ENCODE data around the gene CFAP126. TPM values are rescaled to one million over a fixed set of nuclear protein-coding genes. Genes with fewer than 3 reads are reported as not detected.
"Not testable (repeated sequence)": the region's sequence is repeated elsewhere in the genome, so short reads cannot be mapped to it uniquely, and the experiment has no call there.

Gene CFAP126
- total RNA-seq (under 1 TPM in 1 of 6 donors, not detected in 5; 0.47 TPM), polyA plus RNA-seq (under 1 TPM; 0.34 to 0.87 TPM)

GRCh38 chr1:161367684-161368400 lies at the start of gene CFAP126:
TSS of gene CFAP126 (minus strand) at chr1:161367876. CDS start at chr1:161367868, 8 bp downstream.
- H3K4me3 ChIP-seq = no peak within 1 kb of the TSS
- no peak for TF ChIP-seq CTCF (IDR thresholded peaks at IDR 0.05)
- H3K27ac ChIP-seq = peak within 1 kb of the TSS; percentile 31 to 75 (median 38)
- no peaks in the 10 kb centered on the region for H3K27me3 ChIP-seq
- peaks cover 0 to 4% (median 0%) of the 10 kb centered on the region in 3 donors for H3K4me1 ChIP-seq
- H3K36me3 ChIP-seq = no peaks in the 10 kb centered on the region
- FAIRE-seq (peak; percentile 45), ATAC-seq (peak; percentile 100), DNase-seq (peak in 5 of 6 donors; percentile 76 to 86 (median 86))
- WGBS, 2 donors = 17 to 18% methylated on average over 6 of the region's 6 CpGs
- intact Hi-C loops (cut with DNase I) = no loop called here
- H3K9me3 ChIP-seq = no peaks in the 10 kb centered on the region

- FAIRE-seq; ATAC-seq; H3K27me3 ChIP-seq; intact Hi-C loops (cut with DNase I); H3K4me1 ChIP-seq; H3K9me3 ChIP-seq; DNase-seq; H3K4me3 ChIP-seq; H3K27ac ChIP-seq; H3K36me3 ChIP-seq: not testable (repeated sequence)
- 86 to 87% methylated on average over 7 of the region's 7 CpGs for WGBS, 2 donors
Measured at GRCh38 chr1:161413050-161413449, 45.4 kb upstream of the CFAP126 start.

- DNase-seq; H3K4me1 ChIP-seq; H3K9me3 ChIP-seq; FAIRE-seq; H3K27me3 ChIP-seq; intact Hi-C loops (cut with DNase I); H3K27ac ChIP-seq; H3K36me3 ChIP-seq; ATAC-seq; H3K4me3 ChIP-seq: not testable (repeated sequence)
- 78 to 85% methylated on average over 4 of the region's 4 CpGs for WGBS, 2 donors
Measured at GRCh38 chr1:161410636-161410970, 42.9 kb upstream of the CFAP126 start.

- H3K36me3 ChIP-seq; intact Hi-C loops (cut with DNase I); H3K27me3 ChIP-seq; DNase-seq; H3K4me1 ChIP-seq; ATAC-seq; H3K27ac ChIP-seq; FAIRE-seq; H3K9me3 ChIP-seq; H3K4me3 ChIP-seq: not testable (repeated sequence)
- WGBS, 2 donors = 85 to 87% methylated on average over 13 of the region's 13 CpGs
Measured at GRCh38 chr1:161409848-161410635, 42.4 kb upstream of the CFAP126 start.

GRCh38 chr1:161408429-161409052 lies 40.9 kb upstream of the CFAP126 start:
- FAIRE-seq = no peak

More at GRCh38 chr1:161408429-161409052, 40.9 kb upstream of the CFAP126 start:
- Histone ChIP-seq H3K4me3 (no peak overlapping the region), H3K36me3 (no peaks in the 10 kb centered on the region), H3K27me3 (no peaks in the 10 kb centered on the region), H3K27ac (no peak overlapping the region), H3K4me1 (peaks cover 0 to 7% (median 5%) of the 10 kb centered on the region in 3 donors), H3K9me3 (no peaks in the 10 kb centered on the region)
- 63 to 64% methylated on average over 3 of the region's 3 CpGs for WGBS, 2 donors
- DNase-seq (no peak), ATAC-seq (no peak)
- TF ChIP-seq CTCF (IDR thresholded peaks at IDR 0.05) = no peak
- intact Hi-C loops (cut with DNase I) = no loop called here

Data from pancreas (tissue), 10 donors.